Thyroid gland (tissue), 4 donors: ENCODE measurements around the gene PRKCD.

Source experiments
- CTCF ChIP-seq, 6 experiments: fragments of 200-600 bp in 3 of 6; fragments of 450-650 bp in 3 of 6; sonication (generic) in 3 of 6; IDR thresholded peaks; one replicate each; pipeline ENCODE4 v1.5.1; 2016 to 2019; ENCODE audit warnings: antibody characterized with exemption in 6 of 6, mild to moderate bottlenecking in 2 of 6, inconsistent platforms in 1 of 6, moderate library complexity in 1 of 6
- POLR2A ChIP-seq, 2 donors: fragments of 450-650 bp; IDR thresholded peaks; one replicate each; pipeline ENCODE4 v1.6.1; 2017; ENCODE audit warnings: antibody characterized with exemption in 2 of 2, mild to moderate bottlenecking in 2 of 2, moderate library complexity in 1 of 2

- TF ChIP-seq CTCF (IDR thresholded peaks at IDR 0.05) = no peak
- TF ChIP-seq POLR2A (IDR thresholded peaks at IDR 0.05) = no peak
Measured at GRCh38 chr3:53225651-53226050, 64.6 kb downstream of the PRKCD start.
